Measurements from ENCODE around the gene SIPA1. TPM values are rescaled to one million over a fixed set of nuclear protein-coding genes. Genes with fewer than 3 reads are reported as not detected.

SIPA1 gene
- total and polyA plus RNA-seq, 2 of the 8 experiments (the other 6 are each of a cell fraction or from before 2014, with no cell fraction given): 35.3 to 72.2 TPM

DNA sequence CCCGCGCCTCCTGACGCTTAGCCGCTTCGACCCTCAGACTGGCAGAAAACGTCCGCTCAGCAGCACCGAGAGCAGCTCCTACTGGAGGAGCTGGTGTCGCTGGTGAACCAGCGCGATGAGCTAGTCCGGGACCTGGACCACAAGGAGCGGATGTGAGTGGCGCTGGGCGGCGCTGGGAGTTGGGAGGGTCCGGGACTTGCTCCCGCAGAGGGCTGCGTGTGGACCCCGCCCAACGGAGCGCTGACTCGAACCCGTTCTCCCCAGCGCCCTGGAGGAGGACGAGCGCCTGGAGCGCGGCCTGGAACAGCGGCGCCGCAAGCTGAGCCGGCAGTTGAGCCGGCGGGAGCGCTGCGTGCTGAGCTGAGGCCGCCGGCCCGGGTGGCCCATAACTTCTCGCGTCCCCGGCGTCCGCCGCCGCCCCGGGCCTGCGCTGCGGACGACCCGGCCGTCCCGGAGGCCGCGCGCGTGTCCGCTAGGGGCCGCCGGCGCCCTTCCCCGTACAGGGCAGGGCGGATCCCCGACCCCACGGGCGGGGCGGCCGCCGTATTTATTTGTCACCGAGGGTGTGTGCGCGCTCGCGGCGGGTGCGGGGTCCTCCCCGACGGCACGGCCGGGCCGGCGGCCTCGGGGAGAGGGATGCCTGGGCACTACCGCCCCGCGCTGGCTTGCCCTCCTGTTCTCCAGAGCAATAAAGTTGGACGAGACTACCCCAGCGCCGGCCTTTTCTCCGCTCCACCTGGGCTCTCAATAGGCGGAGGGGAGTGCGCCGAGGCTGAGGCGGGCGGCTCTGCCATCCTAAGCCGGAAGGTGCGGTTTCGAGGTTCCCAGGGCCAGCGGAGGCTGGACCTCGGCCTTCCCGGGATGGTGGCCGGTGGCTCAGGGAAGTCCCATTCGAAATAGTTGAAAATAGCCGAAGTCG, 45.7 kb upstream of the SIPA1 start (continued):
- TF ChIP-seq RNF2 (IDR thresholded peaks at IDR 0.05; ENCODE audit: borderline replicate concordance, low read depth, low read length, missing control alignments, poor library complexity, severe bottlenecking): no peak
- no peak for TF ChIP-seq GTF2F1 (IDR thresholded peaks at IDR 0.05; ENCODE audit: borderline replicate concordance, low read depth, low read length)
- no peak for TF ChIP-seq CHD7 (IDR thresholded peaks at IDR 0.05; ENCODE audit: insufficient replicate concordance, low read length)
- TF ChIP-seq KDM1A (IDR thresholded peaks at IDR 0.05; ENCODE audit: borderline replicate concordance, low read length): no peak
- TF ChIP-seq EZH2 (IDR thresholded peaks at IDR 0.05; ENCODE audit: low read depth, low read length, severe bottlenecking): peak; percentile 55
- no peak for TF ChIP-seq SAP30 (IDR thresholded peaks at IDR 0.05; ENCODE audit: insufficient read depth, insufficient replicate concordance, low read length)
- 0 out of 2 replicates have a peak, but pooled peaks have one; percentile 19 for TF ChIP-seq CHD2 (IDR thresholded peaks at IDR 0.05; ENCODE audit: low read length)
- 0 out of 2 replicates have a peak, but pooled peaks have one; percentile 22 for TF ChIP-seq SP4 (IDR thresholded peaks at IDR 0.05; ENCODE audit: low read length)
- no peak for TF ChIP-seq SP2 (IDR thresholded peaks at IDR 0.05; ENCODE audit: low read length)

Data from H1 (cell line).